Measurements from ENCODE around the gene ADAMTSL1. TPM values are rescaled to one million over a fixed set of nuclear protein-coding genes. Genes with fewer than 3 reads are reported as not detected.

The ADAMTSL1 gene
- total RNA-seq, 1 experiment from 2014 or later, result 1.2 TPM

DNA sequence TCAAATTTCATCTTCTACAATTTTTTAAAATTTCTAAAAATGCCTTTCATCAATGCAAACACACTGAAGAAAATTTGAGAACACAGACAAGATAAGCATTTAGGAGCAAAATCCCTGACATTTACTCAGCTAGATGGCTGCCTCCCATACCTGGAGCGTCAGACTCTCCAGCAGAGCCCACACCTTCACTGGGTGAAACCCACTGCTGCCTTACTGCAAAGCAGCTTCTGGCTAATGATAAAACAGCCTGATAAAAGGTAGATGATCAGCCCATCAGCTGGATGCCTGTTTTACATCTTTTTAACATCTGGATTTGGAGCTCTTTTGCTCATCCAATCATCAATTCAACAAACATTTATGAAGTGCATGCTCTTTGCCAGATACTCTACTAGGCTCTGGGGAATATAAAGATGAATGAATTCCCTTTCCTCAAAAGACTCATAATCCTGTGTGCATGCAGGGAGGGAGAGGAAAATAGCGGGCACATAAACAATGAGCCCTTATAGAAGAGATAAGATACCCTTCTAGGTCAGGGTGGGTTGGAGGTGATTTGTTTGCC is 287.9 kb downstream of the ADAMTSL1 start:
- Histone ChIP-seq H4K8ac (replicated peaks; ENCODE audit: insufficient read length, low read depth, low read length) (no peak overlapping the region), H2BK120ac (ENCODE audit: low read depth, low read length, poor library complexity, severe bottlenecking) (no peak overlapping the region), H3K79me1 (ENCODE audit: insufficient read depth, low read depth, low read length, poor library complexity, severe bottlenecking) (no peaks in the 10 kb centered on the region), H2BK20ac (ENCODE audit: low read depth, low read length, poor library complexity, severe bottlenecking) (no peak overlapping the region), H3K4ac (ENCODE audit: low read depth, low read length) (no peak overlapping the region), H2AK5ac (ENCODE audit: insufficient read length, low read length) (no peak overlapping the region), H3K27me3 (ENCODE audit: insufficient read depth, low read length) (no peaks in the 10 kb centered on the region), H3K9ac (ENCODE audit: extremely low read depth, insufficient read length, low read length) (no peak overlapping the region), H3K27ac (ENCODE audit: insufficient read length, low read depth, low read length) (no peak overlapping the region), H3K56ac (ENCODE audit: insufficient read length, low read depth, low read length) (no peak overlapping the region), H4K5ac (ENCODE audit: insufficient read length, low read depth, low read length) (no peak overlapping the region), H4K91ac (ENCODE audit: insufficient read length, low read depth, low read length) (no peak overlapping the region), H3K18ac (ENCODE audit: insufficient read length, low read depth, low read length) (no peak overlapping the region), H3K23me2 (ENCODE audit: insufficient read length, low read depth, low read length, poor library complexity, severe bottlenecking) (no peaks in the 10 kb centered on the region), H3K79me2 (ENCODE audit: insufficient read depth, low read length) (no peaks in the 10 kb centered on the region), H3K4me2 (ENCODE audit: insufficient read depth, insufficient read length, low read length) (no peak overlapping the region), H2BK5ac (ENCODE audit: insufficient read length, low read length) (no peak overlapping the region), H3K4me1 (ENCODE audit: insufficient read depth, low read length) (no peaks in the 10 kb centered on the region), H2BK15ac (ENCODE audit: low read depth, low read length) (no peak overlapping the region), H4K20me1 (ENCODE audit: control insufficient read depth, insufficient read depth, insufficient read length) (no peaks in the 10 kb centered on the region), H3T11ph (ENCODE audit: low read length) (no peak overlapping the region), H3K14ac (ENCODE audit: insufficient read depth, low read length) (no peak overlapping the region), H3K9me3 (ENCODE audit: control insufficient read depth, low read depth, low read length) (no peaks in the 10 kb centered on the region), H2BK12ac (ENCODE audit: insufficient read length, low read depth, low read length) (no peak overlapping the region), H2AFZ (ENCODE audit: low read length) (no peak overlapping the region), H3K23ac (ENCODE audit: insufficient read length, low read depth, low read length) (no peak overlapping the region)
- Mint-ChIP-seq H3K4me1 (peaks cover under 1% of the 10 kb centered on the region in 2 experiments; a peak in 1 of 4 replicates), H3K27ac (no peak overlapping the region), H3K4me3 (no peak overlapping the region), H3K9me3 (no peaks in the 10 kb centered on the region), H3K36me3 (ENCODE audit: insufficient read depth in 1 of 3, low read depth in 3 of 3) (no peaks in the 10 kb centered on the region), H3K27me3 (ENCODE audit: low read depth) (no peaks in the 10 kb centered on the region)
- DNase-seq, result no peak
- TF ChIP-seq CTCF (conservative IDR thresholded peaks at IDR 0.05), result no peak
- no CpG with 5 or more reads among the region's 2 CpGs for WGBS (ENCODE audit: extremely low coverage, insufficient read length, low lambda C conversion rate)

All from H9 (cell line).